ENCODE measurements around the gene HOGA1.

The HOGA1 gene

GRCh38 chr10:97580421-97581367 lies 3.5 kb upstream of the HOGA1 start:
- DNase-seq: no peak

- DNase-seq: no peak
Observed at GRCh38 chr10:97582169-97582568, 2.0 kb upstream of the HOGA1 start.

GRCh38 chr10:97583476-97583875 lies 713 bp upstream of the HOGA1 start:
- no peak for DNase-seq

- DNase-seq: no peak
Observed at GRCh38 chr10:97584798-97585438, 729 bp downstream of the HOGA1 start.

- DNase-seq: no peak
Observed at GRCh38 chr10:97585439-97585811, 1.2 kb downstream of the HOGA1 start.

GRCh38 chr10:97587183-97587582 lies 3.0 kb downstream of the HOGA1 start:
- no peak for DNase-seq

GRCh38 chr10:97589479-97589878 lies 5.3 kb downstream of the HOGA1 start, which contains the start of gene C10orf62:
C10orf62 (plus strand) TSS chr10:97589721; CDS start chr10:97589898, 177 bp downstream.
- no peak for DNase-seq

GRCh38 chr10:97590082-97590747 lies 6.0 kb downstream of the HOGA1 start:
- DNase-seq: no peak

- no peak for DNase-seq
Observed at GRCh38 chr10:97590748-97591495, 6.7 kb downstream of the HOGA1 start.

- no peak for DNase-seq
Observed at GRCh38 chr10:97593421-97593820, 9.2 kb downstream of the HOGA1 start.

GRCh38 chr10:97596101-97597082 lies 12.2 kb downstream of the HOGA1 start:
- DNase-seq: peak; percentile 64

- no peak for DNase-seq
Observed at GRCh38 chr10:97597778-97598177, 13.6 kb downstream of the HOGA1 start.

- no peak for DNase-seq
Observed at GRCh38 chr10:97598407-97599271, 14.4 kb downstream of the HOGA1 start.

GRCh38 chr10:97599272-97599619 lies 15.1 kb downstream of the HOGA1 start:
- DNase-seq: no peak

- no peak for DNase-seq
Observed at GRCh38 chr10:97600616-97601015, 16.4 kb downstream of the HOGA1 start.

GRCh38 chr10:97601268-97602215 lies 17.4 kb downstream of the HOGA1 start:
- no peak for DNase-seq

GRCh38 chr10:97607095-97607636 lies 23.0 kb downstream of the HOGA1 start:
- DNase-seq: no peak

- no peak for DNase-seq
Observed at GRCh38 chr10:97608991-97609561, 24.9 kb downstream of the HOGA1 start.

GRCh38 chr10:97611473-97611872 lies 27.3 kb downstream of the HOGA1 start:
- DNase-seq: no peak
